Stimulated activated CD8-positive, alpha-beta memory T cell treated with anti-CD3 and anti-CD28 coated beads, Interleukin-7, amount 100 ng/mL, for 4 hours (primary cell): ENCODE results near the gene CSAD.

ENCODE experiments used
- DNase-seq, 2 donors: peaks; one replicate each; pipeline ENCODE4 v3.0.0-alpha.2; 2020; ENCODE audit warnings: low read depth in 2 of 2

Gene CSAD

DNA sequence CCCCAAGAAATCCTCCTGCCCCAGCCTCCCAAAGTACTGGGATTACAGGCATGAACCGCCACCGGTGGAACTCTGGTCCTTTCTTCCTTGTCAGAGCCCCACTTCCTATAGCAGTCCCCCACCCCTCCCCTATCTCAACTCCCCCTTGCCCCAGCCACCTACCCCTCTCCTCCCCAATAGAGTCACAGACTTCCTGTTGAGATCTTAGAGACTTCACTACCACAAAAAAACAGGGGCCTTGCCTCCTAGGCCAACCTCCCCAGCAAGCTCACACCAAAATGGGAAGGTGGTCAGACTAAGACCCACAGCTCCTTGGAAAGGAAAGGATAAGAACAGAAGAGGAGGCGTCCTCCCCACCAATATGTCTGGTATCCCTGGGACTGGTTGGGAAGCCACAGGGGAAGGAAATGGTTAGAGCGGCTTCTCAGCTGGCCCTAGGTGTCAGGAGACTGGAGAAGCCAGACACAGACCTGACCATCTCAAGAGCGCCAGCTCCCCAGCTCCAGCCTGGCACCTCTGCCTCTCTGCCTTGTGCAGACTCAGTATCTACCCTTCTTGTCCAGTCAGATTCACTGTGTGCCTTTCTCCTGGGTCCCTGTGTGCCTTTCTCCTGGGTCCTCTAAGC is 17.9 kb upstream of the CSAD start:
- no peak for DNase-seq

DNA sequence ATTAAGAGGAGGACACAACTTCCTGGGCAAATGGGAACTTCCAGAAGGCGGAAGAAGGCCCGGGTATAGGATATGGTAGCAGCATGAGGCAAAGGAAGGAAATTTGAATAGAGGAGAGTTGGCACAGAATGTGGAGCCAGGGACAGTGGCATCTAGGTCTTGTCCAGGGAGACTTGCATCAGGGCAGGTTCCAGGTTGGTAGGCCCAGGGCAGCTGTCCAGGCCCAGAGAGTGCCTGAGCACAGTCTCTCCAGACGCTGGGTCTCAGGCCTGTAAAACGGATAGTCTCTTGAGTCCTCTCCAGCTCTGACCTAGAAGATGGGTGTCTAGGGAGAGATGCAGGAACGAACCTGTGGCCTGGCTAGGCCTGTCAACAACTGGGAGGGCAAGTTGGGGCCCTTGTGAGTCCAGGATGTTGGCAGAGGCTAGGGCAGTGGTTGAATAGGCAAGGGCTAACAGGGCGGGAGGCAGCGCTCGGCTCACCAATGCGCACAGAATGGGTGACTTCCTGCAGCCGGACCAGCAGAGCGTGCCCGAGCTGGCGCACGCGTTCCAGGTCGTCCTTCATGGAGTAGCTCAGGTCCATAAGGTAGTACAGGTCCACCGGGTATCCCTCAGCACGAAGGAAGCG is 16.4 kb upstream of the CSAD start:
- no peak for DNase-seq

DNA sequence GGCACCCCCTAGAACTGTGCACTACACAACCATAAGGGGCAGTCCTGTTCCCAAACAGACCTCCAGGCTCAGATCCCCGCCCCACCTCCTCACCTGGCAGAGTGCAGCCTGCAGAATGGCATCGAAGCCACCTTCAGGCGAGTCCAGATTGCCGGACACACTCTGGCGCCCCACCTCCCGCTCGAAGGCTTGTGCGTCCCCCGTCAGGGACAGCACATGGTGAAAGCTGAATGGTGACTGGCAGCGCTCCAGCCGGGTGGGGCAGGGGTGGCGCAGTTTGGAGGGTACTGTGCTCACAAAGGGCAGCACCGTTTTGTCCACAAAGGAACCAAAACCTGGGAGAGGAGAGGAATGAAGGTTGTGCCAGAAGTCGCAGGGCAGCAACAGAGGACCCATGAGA is 15.8 kb upstream of the CSAD start:
- DNase-seq: no peak

DNA sequence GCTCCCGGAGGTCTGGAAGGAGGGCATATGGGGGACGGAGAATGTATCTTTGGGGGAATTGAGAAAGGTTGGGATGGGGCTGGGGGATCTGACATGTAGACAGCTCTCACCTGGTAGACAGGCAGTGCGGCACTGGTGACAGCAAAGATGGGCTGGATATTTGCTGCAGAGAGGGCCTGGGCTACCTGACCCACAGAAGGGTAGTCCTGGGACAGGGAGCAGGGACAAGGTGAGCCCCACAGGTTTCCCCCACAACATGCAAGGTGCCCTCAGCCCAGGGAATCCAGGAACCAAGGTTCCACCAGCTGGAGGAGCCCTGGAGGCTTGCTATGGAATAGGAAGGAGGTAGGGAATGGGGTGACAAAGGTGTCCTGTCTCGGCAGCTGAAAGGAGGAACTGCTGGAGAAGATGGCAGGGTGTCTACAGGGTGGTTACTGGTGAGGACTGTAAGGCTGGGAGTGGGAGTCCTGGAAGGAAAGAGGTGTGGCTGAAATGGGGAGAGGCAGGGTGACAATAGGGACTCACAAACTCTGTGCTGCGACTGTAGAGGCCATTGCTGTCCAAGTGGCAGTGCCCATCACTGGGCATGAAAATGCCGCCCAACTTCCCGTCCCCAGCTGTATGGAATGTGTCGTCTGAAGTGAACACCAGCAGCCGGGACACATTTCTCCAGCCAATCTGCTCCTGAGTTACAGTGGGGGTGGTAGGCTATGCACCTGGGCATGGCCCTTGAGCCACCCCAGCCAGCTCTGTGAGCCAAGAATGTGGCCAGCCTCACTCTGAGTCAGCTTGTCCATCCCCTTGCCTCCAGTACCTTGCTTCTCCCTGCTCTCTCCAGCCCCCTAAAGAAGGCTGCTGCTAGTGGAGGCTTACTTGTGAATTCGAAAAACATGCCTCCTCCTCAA is 15.0 kb upstream of the CSAD start:
- no peak for DNase-seq

DNA sequence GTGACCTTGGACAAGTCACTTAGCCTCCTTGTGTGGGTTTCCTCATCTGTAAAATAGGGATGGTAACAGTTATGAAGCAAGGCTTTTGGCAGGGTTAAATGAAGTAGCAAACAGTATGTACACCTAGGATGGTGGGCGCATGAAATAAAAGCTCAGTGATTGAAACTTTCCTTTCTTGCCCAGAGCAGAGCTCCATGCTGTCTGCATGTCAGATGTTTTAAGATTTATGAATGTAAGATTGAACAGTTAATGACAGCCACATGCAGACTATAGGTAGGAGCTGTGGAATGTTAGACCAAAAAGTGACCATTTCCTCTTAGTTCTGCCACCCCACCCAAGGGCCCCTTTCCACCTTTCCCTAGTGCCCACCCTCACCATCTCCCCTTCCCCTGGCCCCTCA is 14.2 kb upstream of the CSAD start:
- no peak for DNase-seq

DNA sequence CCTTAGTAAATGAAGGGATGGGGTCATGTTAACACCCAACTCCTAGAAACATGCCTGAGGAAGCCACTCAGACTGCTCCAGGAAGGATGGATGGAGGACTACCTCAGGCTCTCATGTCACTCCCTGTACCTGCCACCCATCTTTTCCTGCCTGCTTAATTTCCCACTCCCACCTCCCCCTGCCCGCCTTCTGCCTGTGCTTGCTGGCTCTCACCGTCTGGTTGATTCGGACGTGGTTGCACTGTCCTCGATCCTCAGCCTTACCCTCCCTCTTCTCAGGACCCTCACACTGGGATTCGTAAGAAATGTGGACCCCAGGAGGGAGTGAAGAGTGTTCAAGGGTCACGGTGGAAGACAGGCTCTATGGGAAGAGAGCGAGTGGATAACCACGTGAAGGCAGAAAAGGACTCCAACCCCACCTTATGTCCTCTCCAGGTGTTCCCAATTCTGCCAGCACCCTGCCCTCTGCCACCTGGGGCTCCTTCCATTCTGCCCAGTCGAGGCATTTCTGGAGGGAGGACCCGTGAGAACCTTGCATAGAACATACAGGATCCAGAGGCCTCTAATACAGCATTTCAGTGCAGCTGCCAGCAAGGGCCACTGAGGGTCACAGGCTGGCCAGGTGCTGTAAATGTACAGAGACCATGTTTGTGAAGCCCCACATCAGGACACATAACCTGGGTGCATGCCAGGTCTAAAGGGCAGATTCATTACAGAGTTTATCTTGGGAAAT is 13.4 kb upstream of the CSAD start:
- DNase-seq: no peak

DNA sequence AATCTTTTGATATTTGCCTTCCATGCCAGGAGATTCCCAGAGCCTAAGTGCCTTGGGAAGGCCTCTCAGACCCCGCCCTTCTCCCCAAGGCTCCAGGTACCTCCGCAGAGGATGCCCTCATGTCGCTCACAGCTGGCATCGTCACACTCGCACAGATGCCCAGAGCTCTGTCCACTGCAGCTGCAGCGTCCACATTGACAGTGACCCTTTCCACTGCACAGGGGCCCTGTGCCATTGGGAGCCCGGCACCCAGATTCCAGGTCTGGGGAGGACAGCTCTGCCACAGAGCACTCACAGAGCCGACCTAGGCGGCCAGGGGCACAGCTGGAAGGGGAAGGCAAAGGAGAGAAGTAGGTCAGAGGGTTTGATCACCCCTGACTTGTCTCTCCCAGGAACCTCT is 12.3 kb upstream of the CSAD start:
- no peak for DNase-seq

DNA sequence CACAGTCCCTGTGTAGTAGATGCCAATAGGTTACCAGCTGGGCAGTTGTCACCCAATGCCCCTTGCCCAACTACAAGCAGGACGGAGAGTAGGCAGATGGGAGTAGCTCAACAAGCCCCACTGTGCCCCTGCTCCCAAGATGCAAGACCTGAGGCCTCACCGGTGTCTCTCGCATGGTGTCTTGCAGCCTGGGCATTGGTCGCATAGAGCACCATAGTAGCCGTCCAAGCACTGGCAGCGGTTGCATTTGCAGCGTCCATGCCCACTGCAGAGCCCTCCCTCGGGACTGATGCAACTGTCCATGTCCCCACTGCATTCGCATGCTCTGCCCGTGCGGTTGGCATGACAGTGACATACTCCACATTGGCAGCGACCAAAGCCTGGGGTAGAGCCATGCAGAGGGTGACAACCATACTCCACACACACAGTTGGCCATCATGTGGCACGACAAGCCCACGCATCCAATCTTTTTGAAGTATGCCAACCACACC is 11.9 kb upstream of the CSAD start:
- no peak for DNase-seq

DNA sequence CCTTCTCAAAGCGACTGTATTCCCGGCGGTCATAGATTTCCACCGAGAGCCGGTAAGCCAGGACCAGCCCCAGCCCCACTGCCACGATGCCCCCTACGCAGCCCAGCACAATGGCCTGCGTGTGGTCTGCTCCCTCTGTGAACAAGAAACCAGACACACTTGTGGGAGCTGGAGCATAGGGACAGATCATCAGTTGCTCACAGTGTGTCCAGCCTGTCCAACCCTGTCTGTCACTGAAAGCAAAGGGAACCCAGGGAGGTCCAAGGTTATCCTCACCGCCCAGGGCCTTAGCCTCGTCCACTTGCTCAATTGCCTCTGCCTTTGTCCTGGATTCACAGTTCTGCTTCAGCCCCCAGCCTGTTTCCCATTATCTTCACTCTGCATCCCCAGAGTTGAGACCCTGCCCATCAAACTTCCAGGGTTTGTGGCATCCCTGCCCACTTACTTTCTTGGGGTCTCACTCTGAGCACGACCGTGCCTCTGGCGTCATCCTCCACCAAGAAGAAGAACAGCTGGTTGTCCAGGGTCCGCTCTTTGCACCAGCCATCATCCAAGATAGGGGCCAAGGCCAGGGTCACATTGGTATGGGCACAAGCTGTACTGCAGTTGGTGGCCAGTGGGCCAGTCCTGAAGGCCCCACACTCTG is 11.3 kb upstream of the CSAD start:
- DNase-seq: no peak

DNA sequence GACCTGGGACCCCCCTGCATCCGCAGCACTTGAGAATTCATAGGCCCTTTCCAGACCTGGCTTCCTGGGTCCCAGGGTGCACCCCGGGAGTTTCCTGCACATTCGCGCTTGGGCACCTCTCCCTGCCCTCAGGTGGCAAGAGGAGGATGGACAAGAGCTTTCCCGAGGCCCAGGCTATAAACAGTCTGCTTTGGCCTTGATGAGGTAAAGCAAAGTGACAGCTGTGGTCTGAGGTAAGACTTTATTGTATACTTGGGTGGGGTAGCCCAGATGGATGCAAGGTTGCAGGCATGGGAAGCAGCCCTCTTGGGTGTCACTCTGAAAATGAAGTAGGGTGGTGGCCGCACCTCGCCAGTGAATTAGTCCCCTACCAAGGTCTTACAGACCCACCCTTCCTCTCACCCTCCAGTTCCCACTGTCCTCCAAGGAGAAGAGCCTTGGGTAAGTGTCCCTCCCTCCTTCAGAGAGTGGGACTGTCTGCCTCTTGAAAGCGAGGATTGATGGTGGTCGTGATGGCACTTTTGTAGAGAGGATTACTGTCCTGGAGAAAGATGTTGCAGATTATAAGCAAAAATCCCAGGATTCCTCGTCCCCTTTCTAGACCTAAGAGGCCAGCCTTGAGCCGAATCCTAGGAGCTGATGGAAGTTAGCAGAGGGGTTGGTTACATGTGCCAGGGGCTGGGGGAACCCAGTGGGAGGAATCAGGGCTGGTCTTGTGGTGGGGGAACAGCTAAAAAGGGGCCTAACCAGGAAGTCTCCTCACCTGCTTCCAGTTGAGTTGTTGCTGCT is 10.6 kb upstream of the CSAD start:
- DNase-seq: no peak

DNA sequence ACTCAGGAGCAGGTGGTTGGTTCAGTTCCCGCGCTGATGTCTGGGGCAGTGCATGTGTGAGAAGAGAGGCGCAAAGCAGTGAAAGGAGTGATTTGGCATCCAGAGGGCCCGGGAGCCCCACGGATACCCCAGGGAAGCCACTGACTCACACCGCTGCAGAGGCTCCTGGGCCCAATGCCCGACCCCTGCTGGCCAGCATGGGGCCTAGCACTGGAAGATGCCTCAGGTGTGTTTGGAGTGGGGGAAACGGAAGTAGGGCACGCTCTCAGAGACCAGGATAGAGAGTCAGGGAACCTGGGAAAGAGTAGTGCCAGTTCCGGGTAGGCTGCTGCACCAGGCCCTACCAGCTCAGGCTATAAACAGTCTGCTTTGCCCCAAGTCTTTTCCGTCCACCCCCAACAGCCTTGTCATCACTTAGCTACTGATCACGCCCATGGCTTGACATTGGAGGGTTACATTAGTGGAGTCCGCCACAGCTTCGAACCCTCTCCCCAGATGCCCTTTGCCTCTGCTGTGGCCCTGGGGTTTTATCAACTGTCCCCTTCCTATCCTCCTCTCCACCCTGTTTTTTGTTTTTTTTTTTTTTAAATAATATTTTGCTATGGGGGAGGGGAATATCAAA is 9.5 kb upstream of the CSAD start:
- no peak for DNase-seq

DNA sequence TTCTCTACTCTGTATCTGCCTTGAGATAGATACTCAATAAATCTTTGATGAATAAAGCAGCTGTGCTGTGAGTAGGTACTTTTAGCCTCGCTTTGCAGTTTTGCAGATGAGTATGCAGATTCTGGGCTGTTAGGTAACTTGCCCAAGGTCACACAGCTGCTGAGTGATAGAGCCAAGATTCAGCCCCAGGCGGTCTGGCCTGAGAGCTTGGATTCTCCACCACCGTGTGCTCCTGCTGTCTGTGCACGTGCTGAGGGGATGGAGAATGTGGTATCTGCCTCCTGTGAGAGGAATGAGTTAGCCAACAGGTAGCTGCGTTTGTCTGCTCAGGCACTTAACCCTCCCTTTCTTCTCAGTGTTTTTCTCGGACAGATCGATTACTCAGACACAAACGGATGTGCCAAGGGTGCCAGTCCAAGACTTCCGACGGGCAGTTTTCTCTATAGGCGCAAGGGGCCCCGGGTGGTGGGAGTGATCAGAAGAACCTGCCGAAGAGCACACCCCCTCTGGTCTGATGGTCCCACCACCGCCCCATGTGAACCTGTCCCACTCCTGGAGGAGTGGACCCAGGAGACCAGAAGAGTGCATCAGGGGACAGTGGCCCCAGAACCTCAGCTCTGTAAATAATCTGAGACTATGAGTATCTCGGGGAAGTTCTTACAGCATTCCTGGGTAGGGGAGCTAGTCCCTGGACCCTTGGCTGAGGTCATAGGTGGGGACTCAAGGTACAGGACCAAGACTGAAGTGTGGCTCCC is 6.6 kb upstream of the CSAD start:
- no peak for DNase-seq

DNA sequence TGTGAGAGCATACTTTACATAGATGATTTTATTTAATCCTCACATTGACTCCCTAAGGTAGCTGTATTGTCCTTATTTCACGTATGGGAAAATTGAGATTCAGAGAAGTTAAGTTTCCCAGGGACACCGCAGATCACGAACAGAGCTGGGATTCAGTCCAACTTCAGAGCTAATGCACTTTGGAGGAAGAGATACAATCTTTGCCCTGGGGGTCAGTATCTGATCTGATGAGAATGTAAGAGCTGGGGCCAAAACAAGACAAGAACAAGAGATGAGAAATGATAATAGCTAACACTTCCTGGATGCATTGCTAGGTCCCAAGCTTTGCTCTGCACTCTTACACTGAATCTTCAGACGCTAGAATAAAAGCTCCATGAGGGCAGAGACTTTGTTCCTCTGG is 6.0 kb upstream of the CSAD start:
- no peak for DNase-seq

DNA sequence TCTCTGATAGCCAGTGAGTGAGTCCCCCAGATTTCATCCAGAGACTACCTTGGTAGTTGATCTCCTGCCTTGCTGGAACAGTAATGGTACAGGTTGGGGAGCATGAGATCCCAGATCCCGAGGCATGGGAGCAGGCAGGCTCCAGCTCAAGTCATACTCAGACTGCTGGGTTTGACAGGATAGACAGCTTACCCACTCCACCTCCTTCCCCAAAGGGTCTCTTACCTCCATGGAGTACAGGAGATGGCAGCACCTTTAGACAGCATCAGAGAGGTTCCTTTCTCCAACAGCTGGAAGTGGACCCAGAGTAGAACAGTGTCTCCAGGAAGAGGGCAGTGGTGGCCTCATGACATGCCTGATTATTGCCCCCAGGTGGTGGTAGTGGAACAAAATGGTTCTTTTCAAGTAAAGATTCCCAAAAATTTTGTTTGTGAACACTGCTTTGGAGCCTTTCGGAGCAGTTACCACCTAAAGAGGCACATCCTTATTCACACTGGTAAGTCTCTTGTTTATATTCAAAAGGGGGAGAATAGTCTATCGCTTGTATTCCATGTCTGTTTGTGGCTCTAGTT is 4.9 kb upstream of the CSAD start:
- no peak for DNase-seq

DNA sequence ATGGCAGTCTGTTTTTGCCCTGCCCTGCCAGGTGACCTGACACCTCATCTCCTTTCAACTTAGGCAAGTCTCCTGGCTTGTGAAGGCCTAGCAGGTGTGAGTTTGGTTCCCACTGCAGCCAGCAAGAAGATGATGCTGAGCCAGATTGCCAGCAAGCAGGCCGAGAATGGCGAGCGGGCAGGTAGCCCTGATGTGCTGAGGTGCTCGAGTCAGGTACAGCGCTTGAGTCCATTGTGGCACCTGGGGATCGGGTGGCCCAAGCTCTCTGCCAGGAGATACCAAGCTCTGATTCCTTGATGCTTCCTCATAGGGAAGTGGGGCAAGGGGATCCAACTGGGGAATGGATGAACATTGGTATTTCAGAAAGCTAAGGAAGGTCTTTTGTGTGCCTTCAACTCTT is 4.1 kb upstream of the CSAD start:
- no peak for DNase-seq

DNA sequence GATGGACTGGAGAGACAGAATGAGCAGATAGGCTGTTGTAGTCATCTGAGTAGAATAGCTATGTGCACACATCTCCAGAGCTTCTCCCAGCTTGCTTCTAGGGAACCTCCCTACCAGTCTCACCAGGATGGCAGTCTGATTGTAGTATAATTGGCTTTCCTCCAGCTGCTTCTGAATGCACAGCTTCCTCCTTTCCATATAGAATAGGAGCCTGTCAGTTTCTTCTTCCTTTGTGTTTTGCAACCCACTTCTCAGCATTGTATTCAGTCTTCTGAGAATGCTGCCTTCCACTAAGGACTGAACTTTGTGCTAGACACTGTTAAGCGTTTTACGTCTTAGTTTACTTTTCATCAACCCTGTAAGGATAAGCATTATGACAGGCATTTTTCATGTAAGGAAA is 2.2 kb upstream of the CSAD start:
- DNase-seq: no peak

DNA sequence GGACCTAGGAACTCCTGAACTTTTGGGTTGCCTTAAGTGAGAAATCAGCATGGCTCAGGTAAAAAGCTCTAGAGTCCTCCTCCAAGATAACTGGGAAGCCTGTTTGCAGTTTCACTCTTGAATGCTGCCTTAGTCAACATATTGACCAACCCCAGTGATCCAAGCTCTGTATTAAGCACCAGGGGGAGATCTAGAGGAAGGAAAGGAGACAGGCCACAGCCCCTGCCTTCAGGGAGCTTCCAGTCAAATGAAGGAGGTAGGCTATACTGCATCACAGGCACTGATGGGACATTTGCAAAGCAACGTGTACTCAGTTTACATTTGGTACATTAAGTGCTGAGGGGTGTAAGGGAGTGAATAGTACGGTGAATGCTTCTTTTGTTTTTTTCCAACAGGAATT is 1.2 kb upstream of the CSAD start:
- DNase-seq: no peak

DNA sequence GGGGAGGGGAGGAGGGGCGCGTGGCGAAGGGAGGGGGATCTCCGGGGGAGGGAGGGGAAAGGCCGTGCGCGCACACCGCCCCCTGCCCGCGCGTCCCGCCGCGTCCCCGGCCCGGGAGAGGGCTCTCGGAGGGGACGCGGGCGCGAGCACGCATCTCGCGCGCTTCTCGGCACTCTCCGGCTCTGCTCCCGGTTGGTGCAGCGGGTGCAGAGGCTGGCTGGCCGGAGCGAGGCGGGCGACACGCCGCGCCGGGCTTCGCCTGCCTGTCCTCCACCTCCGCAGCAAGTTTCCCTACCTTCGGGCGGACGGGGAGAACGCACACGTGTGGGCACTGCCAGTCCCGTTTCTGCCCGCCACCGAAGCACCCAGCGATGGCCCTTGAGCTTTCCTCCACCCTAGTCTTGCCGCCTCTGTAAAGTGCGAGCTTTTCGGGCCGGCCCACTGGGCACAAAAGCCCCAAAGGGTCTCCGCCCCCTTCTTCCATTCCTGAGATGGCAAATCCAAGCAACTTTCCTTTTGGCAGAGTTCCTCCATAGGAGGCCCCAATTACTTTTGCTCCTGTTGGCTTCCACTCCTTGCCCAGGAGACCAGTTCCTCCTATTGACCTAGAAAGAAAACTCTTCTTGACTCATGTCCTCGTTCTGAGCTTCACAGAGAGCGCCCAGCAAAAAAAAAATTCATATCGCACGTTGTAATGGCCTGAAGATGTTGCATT is 363 bp upstream of the CSAD start:
- DNase-seq: peak; percentile 49 to 74
